ENCODE results near the gene DBNL. TPM values are rescaled to one million over a fixed set of nuclear protein-coding genes. Genes with fewer than 3 reads are reported as not detected.
"Not testable (repeated sequence)": the region's sequence is repeated elsewhere in the genome, so short reads cannot be mapped to it uniquely, and the experiment has no call there.

The DBNL gene
- total RNA-seq, 1 donor from 2014 or later = 62.8 TPM

- H3K9me3 Mint-ChIP-seq; DNase-seq (ENCODE audit: extremely low spot score, unreplicated experiment); H3K27me3 Mint-ChIP-seq; H3K4me1 Mint-ChIP-seq (ENCODE audit: unreplicated experiment); H3K27ac Mint-ChIP-seq; H3K36me3 Mint-ChIP-seq; H3K4me3 Mint-ChIP-seq: not testable (repeated sequence)
Observed at GRCh38 chr7:44032031-44032430, 12.5 kb upstream of the DBNL start.

DNA sequence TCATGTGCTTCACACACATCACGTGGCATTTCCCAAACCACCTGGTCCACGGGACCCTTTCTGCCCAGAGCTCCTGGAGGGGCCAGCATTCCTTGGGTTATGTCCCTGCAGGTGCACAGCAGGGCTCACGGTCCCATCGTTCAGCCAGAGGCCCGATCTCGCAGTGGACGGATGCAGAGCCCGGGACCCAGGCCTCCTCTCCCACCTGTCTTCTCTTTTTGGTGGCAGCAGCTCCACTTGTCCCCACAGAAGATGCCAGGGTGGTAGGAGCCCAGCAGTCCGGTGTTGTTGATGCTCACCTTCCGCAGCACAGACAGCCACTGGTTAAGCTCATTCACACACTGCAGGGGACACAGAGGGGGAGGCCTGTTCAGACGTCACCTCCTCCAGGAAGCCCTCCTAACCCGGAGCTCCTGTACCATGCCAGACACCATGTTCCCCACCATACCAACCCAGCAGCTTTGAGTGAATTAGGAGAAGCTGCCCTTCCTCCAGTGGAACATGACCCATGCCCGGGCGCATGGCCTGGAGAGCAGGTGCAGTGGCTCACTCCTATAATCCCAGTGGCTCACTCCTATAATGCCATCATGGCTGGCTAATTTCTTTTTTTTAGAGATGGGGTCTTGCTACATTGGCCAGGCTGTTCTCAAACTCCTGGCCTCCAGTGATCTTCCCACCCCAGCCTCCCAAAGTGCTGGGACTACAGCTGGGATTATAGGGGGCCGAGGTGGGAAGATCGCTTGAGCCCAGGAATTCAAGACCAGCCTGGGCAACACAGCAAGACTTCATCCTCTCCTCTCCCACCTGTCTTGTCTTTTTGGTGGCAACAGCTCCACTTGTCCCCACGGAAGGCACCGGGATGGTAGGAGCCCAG lies 10.3 kb upstream of the DBNL start:
- not testable (repeated sequence) for H3K27me3 Mint-ChIP-seq; H3K9me3 Mint-ChIP-seq; H3K36me3 Mint-ChIP-seq; DNase-seq (ENCODE audit: extremely low spot score, unreplicated experiment); H3K27ac Mint-ChIP-seq; H3K4me1 Mint-ChIP-seq (ENCODE audit: unreplicated experiment); H3K4me3 Mint-ChIP-seq

GRCh38 chr7:44036364-44036763 lies 8.1 kb upstream of the DBNL start:
- H3K27me3 Mint-ChIP-seq; H3K9me3 Mint-ChIP-seq; H3K27ac Mint-ChIP-seq; H3K36me3 Mint-ChIP-seq; H3K4me3 Mint-ChIP-seq; H3K4me1 Mint-ChIP-seq (ENCODE audit: unreplicated experiment); DNase-seq (ENCODE audit: extremely low spot score, unreplicated experiment): not testable (repeated sequence)

DNA sequence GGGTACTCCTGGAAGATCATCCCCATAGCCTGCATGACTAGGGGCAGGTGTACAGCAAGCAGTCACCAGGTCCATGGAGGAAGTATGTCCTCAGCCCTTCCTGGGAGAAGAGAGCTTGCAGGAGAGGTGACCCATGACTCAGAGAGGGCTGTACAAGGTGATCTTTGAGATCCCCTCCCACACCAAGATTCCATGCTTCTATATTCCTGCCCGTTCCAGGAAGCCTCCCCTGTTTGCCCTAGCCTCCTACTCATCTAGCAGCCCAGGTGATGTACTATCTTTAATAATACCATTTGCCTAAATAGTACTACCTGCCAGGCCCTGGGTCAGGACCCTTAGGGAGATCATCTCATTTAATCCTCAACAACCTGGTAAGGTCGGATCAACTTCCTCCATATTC lies 6.6 kb upstream of the DBNL start:
- H3K27ac Mint-ChIP-seq; H3K36me3 Mint-ChIP-seq; H3K27me3 Mint-ChIP-seq; H3K9me3 Mint-ChIP-seq; H3K4me1 Mint-ChIP-seq (ENCODE audit: unreplicated experiment); DNase-seq (ENCODE audit: extremely low spot score, unreplicated experiment): not testable (repeated sequence)
- peak overlapping the region; percentile 47 for H3K4me3 Mint-ChIP-seq

GRCh38 chr7:44038553-44038952 lies 5.9 kb upstream of the DBNL start:
- H3K27me3 Mint-ChIP-seq; H3K36me3 Mint-ChIP-seq; H3K4me1 Mint-ChIP-seq (ENCODE audit: unreplicated experiment); H3K27ac Mint-ChIP-seq; DNase-seq (ENCODE audit: extremely low spot score, unreplicated experiment); H3K4me3 Mint-ChIP-seq; H3K9me3 Mint-ChIP-seq: not testable (repeated sequence)

DNA sequence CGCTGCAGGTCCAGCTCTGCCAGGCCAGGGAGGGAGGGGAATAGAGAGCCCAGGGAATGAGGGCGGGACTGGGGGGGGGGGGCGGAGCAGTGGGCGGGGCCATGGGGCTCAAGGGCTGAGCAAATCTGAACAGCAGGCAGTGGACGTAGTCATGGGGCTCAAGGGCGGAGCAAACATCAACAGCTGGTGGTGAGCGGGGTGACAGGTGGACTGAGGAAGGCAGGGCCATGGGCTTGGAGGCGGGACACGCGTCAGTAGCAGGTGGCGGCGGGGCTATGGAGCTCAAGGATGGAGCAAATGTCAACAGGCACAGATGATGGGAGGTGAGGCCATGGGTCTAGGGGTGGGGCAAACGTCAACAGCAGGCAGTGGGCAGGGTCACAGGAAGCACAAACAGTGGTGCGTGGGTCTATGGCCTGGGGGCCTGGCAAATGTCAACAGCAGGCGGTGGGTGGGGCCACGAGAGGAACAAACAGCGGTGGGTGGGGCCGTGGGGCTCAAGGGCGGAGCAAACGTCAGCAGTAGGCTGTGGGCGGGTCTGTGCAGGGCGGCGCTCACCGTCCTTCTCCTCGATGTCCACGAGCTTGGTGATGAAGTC lies 5.4 kb upstream of the DBNL start:
- peak overlapping the region; percentile 86 for H3K4me3 Mint-ChIP-seq

GRCh38 chr7:44039800-44040492 lies 4.6 kb upstream of the DBNL start:
- not testable (repeated sequence) for H3K4me3 Mint-ChIP-seq; H3K4me1 Mint-ChIP-seq (ENCODE audit: unreplicated experiment); DNase-seq (ENCODE audit: extremely low spot score, unreplicated experiment); H3K27me3 Mint-ChIP-seq; H3K36me3 Mint-ChIP-seq; H3K27ac Mint-ChIP-seq; H3K9me3 Mint-ChIP-seq

More for the DNA sequence above, 5.4 kb upstream of the DBNL start:
- not testable (repeated sequence) for H3K9me3 Mint-ChIP-seq; H3K36me3 Mint-ChIP-seq; H3K27me3 Mint-ChIP-seq; H3K4me1 Mint-ChIP-seq (ENCODE audit: unreplicated experiment)
- H3K27ac Mint-ChIP-seq = peak overlapping the region; percentile 89
- DNase-seq (ENCODE audit: extremely low spot score, unreplicated experiment) = peak; percentile 87

DNA sequence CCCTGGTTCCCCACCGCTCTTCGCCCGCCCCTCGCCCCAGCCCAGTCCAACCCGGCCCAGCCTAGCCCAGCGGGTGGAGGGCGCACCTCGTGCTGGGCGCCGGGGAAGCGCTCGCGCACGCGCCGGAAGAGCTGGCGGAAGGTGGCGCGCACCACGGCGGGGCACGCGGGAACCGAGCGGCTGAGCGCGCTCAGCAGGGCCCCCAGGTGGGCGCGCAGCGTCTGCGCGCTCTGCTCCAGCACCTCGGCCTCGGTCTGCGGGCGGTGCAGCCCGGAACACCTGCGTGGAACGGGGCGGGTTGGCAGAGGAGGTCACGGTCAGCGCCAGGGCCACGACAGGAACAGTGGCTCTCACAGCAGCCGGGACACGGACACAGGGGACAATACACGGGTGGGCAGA lies 4.0 kb upstream of the DBNL start:
- not testable (repeated sequence) for H3K36me3 Mint-ChIP-seq; H3K9me3 Mint-ChIP-seq; H3K27ac Mint-ChIP-seq; DNase-seq (ENCODE audit: extremely low spot score, unreplicated experiment); H3K4me1 Mint-ChIP-seq (ENCODE audit: unreplicated experiment); H3K27me3 Mint-ChIP-seq
- TF ChIP-seq CTCF (conservative IDR thresholded peaks at IDR 0.05) = peak; percentile 27
- H3K4me3 Mint-ChIP-seq = peak overlapping the region; percentile 68

GRCh38 chr7:44042221-44042620 lies 2.3 kb upstream of the DBNL start:
- Mint-ChIP-seq H3K4me3 (peak overlapping the region; percentile 71), H3K27me3 (peaks cover 3% of the 10 kb centered on the region), H3K9me3 (no peaks in the 10 kb centered on the region), H3K4me1 (ENCODE audit: unreplicated experiment) (peaks cover 24% of the 10 kb centered on the region), H3K27ac (no peak overlapping the region), H3K36me3 (no peaks in the 10 kb centered on the region)
- no peak for DNase-seq (ENCODE audit: extremely low spot score, unreplicated experiment)
- TF ChIP-seq CTCF (conservative IDR thresholded peaks at IDR 0.05) = no peak

All from type B pancreatic cell (in vitro differentiated cells).